ENCODE measurements around the gene BRMS1.
A peak's percentile ranks its signal among the peaks of the same experiment; 100 is the strongest.

Gene BRMS1

DNA sequence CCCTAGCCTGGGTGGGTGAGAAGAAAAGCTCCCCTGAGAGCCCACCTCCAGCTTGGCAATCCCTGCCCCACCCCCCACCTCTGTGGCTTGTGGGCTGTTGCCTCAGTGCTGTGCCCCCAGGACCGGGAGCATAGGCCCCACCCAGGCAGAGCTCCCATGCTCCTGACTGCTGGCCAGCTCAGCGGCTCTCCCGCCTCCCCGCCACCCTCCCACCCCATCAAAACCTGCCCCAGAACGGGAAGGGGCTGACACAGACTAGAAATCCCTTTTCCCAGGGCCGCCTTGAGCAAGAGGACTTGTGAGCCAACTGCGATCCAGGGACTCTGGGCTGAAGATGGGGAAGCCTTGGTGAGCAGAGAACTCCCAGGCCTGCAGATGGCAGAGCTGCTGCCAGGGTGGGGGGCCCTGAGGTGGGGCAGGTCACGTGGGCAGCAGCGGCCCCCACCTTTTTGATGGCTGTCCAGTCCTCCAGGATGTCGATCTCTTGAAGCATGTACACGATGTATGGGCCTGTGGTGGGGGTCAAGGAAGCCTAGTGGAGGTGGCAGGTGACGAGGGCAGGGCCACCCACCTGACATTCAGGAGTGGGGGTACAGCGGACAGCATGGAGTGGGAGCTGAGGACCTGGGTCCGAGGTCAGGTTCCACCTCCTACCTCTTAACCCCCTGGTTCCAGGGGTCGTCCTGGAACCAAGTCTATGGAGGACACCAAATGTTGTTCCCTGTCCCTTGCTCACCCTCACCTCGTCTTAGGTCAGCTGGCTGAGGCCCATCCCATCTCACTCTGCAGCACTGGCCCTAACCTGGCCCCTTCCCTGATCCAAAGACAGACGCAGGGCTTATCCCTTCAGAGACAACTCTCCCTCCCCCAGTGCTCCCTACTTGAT lies 6.4 kb downstream of the BRMS1 start:
- H3K4me3 ChIP-seq (ENCODE audit: low read depth, low read length): no peak overlapping the region
- in situ Hi-C loops (cut with HindIII; ENCODE audit: low sequenced_read_pairs): no loop called here
- DNase-seq (ENCODE audit: low read depth, low spot score): no peak
- no peak for TF ChIP-seq CTCF (IDR thresholded peaks at IDR 0.05; ENCODE audit: low read depth, low read length)

GRCh38 chr11:66337103-66337899 lies 7.6 kb downstream of the BRMS1 start:
- DNase-seq (ENCODE audit: low read depth, low spot score): peak; percentile 82
- no peak overlapping the region for H3K4me3 ChIP-seq (ENCODE audit: low read depth, low read length)
- TF ChIP-seq CTCF (IDR thresholded peaks at IDR 0.05; ENCODE audit: low read depth, low read length): no peak
- in situ Hi-C loops (cut with HindIII; ENCODE audit: low sequenced_read_pairs): no loop called here

DNA sequence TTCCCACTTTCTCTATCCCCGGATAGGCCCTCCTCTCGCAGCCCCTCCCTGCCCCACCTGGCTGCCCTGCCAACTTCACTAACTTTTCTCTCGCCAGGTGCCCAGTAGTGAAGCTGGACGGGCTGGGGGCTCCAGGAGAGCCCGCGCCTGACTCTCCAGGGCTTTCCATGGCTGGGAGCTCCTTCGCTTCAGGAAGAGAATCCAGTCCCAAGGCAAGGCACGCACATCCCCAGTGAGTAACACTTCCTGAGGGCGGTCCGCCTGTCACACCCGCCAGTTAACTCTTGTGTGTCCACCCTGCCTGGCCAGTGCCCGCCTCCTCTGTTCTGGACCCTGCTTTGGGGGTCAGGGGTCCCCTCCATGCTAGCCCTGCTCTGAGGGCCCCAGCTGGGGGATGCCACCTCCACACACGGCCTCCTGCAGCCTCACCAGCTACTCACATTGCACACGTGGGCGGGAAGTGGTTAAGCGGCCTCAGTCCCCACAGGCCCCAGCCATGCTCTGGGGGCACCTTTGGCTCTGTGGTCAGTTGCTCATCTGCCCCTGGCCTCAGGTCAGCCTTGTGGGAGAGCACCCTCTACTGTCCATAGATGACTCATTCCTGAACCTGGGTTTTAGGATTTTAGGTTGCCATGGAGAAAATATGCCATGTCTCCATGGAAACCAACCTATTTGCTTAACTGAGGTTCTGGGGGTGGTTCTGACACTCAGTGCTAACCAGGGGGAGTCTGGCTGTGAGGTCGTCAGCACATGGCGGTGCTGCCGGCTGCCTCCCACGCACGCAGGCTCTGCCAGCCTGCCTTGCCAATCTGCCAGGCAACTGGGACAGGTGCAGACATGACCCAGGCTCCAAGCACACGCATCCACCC lies 8.4 kb downstream of the BRMS1 start, which contains the start of gene RIN1:
Gene RIN1 (minus strand): TSS at position 201 of the 869 bp plus-strand sequence. CDS start 32 bp downstream, at position 169.
- H3K4me3 ChIP-seq (ENCODE audit: low read depth, low read length): peak within 1 kb of the TSS; percentile 81
- in situ Hi-C loops (cut with HindIII; ENCODE audit: low sequenced_read_pairs): no loop called here
- DNase-seq (ENCODE audit: low read depth, low spot score): peak; percentile 99
- TF ChIP-seq CTCF (IDR thresholded peaks at IDR 0.05; ENCODE audit: low read depth, low read length): peak; percentile 21

DNA sequence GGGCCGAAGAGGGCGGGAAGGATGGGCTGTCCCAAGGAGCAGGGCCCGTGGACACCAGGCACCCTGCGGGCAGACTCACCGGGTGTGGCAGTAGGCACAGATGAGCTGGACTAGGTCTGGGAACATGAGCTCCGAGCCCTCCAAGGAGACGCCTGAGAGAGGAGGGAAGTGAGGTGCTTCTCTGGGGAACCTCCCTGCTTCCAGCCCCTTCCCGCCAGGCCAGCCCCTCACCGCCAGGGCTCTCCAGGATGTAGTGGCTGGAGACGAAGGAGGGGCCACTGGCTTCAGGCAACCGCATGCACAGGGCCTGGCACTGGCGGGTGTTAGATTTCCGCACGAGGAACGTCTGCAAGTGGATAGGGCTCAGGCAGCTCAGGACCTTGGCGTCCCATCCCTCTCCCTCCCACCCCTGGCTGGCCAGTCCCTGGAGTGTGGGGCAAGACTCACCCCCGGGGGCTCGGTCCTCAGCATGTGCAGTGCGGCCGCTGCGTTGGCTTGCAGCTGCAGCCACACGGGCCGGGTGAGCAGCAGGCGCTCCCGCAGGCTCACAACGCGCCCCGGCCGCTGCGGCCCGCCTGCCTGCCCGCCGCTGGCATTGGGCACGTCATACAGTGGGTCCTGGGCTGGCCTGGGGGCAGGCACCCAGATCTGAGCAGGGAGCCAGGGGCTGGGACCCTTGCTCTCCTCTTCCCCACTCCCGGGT lies 9.2 kb downstream of the BRMS1 start:
- in situ Hi-C loops (cut with HindIII; ENCODE audit: low sequenced_read_pairs): no loop called here
- peak; percentile 74 for DNase-seq (ENCODE audit: low read depth, low spot score)
- H3K4me3 ChIP-seq (ENCODE audit: low read depth, low read length): peak overlapping the region; percentile 81
- no peak for TF ChIP-seq CTCF (IDR thresholded peaks at IDR 0.05; ENCODE audit: low read depth, low read length)

- TF ChIP-seq CTCF (IDR thresholded peaks at IDR 0.05; ENCODE audit: low read depth, low read length): no peak
- no peak for DNase-seq (ENCODE audit: low read depth, low spot score)
- in situ Hi-C loops (cut with HindIII; ENCODE audit: low sequenced_read_pairs): no loop called here
- H3K4me3 ChIP-seq (ENCODE audit: low read depth, low read length): peak overlapping the region; percentile 81
Observed at GRCh38 chr11:66334605-66335442, 10.1 kb downstream of the BRMS1 start.
